ENCODE measurements around the gene HEPACAM. TPM values are rescaled to one million over a fixed set of nuclear protein-coding genes. Genes with fewer than 3 reads are reported as not detected.

Gene HEPACAM
- total RNA-seq, 1 experiment from 2014 or later, result not detected

DNA sequence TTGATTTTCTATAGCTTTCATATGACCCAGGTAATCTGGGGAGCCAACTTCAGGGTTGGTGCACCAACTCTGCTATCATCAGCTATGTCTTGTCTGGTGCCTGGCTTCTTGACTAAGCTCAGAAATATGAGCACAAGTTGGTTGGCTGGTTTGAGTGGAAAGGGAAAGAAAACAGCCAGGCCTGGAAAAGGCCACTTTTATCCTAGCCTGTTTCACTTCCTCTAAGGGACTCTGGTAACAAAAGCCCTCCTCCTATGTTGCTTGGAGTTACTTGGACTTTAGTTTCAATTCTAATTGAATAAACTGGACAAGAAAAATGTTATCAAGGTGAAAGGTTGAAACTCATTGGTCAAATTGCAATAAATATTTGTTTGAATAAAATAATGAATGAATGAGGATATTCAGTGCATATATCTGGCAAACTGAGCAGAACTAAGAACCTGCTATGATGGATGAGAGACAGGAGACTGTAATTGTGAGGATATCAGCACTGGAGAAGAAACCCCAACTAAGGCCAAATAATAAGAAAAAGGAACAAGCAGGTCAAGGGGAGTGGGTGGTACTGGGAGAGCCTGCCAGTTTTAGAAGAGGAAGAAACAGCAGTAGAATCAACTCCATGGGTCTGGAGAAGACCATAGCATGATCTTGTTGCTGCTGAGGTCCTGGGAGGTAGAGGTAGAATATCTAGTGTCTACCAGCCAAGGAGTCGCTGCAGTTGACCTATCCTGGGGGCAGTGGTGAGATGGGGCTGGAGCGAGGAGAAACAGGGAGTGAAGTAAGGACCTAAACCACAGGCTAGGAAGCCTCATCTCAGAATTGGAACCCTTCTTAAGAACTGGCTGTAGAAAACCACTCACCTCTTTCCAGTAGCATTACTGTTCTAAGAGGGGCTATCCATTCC, 46.4 kb downstream of the HEPACAM start:
- Histone ChIP-seq H3K4me3 (ENCODE audit: low read length) (no peak overlapping the region), H3K9me3 (ENCODE audit: low read length) (no peaks in the 10 kb centered on the region), H3K9ac (ENCODE audit: low read length) (no peak overlapping the region), H3K79me2 (ENCODE audit: low read length) (no peaks in the 10 kb centered on the region), H4K20me1 (ENCODE audit: insufficient read depth, low read depth, low read length) (no peaks in the 10 kb centered on the region), H3K9me2 (replicated peaks; ENCODE audit: insufficient read depth, low read length) (no peaks in the 10 kb centered on the region), H3K27ac (ENCODE audit: low read length) (no peak overlapping the region), H3K36me3 (ENCODE audit: insufficient read depth, low read length) (no peaks in the 10 kb centered on the region), H2AFZ (ENCODE audit: low read length) (no peak overlapping the region), H3K4me2 (ENCODE audit: low read depth, low read length, poor library complexity, severe bottlenecking) (no peak overlapping the region), H3K27me3 (ENCODE audit: low read length) (no peaks in the 10 kb centered on the region), H3K4me1 (ENCODE audit: low read length) (no peaks in the 10 kb centered on the region)
- no peak for DNase-seq

DNA sequence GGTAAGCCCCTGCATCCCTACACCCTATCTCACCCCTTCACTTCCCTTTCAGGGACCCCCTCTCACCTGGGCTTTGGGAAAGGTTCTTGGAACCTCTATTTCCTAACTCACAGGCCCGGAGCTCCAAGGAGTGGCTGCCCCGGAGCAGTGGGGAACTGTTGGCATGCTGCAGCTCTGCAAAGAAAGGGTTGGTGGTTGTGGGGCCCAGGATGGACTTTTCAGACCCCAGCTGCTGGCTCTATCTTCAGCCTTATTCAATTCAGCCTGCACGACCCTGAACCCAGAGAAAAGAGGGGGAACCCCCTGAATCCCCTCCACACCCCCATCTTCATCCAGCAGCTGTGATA, 48.2 kb downstream of the HEPACAM start:
- no peaks in the 10 kb centered on the region for H3K9me3 ChIP-seq (ENCODE audit: low read length)
- H2AFZ ChIP-seq (ENCODE audit: low read length), result no peak overlapping the region
- H3K4me2 ChIP-seq (ENCODE audit: low read depth, low read length, poor library complexity, severe bottlenecking), result no peak overlapping the region
- H3K36me3 ChIP-seq (ENCODE audit: insufficient read depth, low read length), result no peaks in the 10 kb centered on the region
- DNase-seq, result no peak
- no peak overlapping the region for H3K9ac ChIP-seq (ENCODE audit: low read length)
- H3K27ac ChIP-seq (ENCODE audit: low read length), result no peak overlapping the region
- H4K20me1 ChIP-seq (ENCODE audit: insufficient read depth, low read depth, low read length), result no peaks in the 10 kb centered on the region
- H3K4me3 ChIP-seq (ENCODE audit: low read length), result no peak overlapping the region
- H3K27me3 ChIP-seq (ENCODE audit: low read length), result no peaks in the 10 kb centered on the region
- H3K9me2 ChIP-seq (replicated peaks; ENCODE audit: insufficient read depth, low read length), result no peaks in the 10 kb centered on the region
- no peaks in the 10 kb centered on the region for H3K79me2 ChIP-seq (ENCODE audit: low read length)
- no peaks in the 10 kb centered on the region for H3K4me1 ChIP-seq (ENCODE audit: low read length)

DNA sequence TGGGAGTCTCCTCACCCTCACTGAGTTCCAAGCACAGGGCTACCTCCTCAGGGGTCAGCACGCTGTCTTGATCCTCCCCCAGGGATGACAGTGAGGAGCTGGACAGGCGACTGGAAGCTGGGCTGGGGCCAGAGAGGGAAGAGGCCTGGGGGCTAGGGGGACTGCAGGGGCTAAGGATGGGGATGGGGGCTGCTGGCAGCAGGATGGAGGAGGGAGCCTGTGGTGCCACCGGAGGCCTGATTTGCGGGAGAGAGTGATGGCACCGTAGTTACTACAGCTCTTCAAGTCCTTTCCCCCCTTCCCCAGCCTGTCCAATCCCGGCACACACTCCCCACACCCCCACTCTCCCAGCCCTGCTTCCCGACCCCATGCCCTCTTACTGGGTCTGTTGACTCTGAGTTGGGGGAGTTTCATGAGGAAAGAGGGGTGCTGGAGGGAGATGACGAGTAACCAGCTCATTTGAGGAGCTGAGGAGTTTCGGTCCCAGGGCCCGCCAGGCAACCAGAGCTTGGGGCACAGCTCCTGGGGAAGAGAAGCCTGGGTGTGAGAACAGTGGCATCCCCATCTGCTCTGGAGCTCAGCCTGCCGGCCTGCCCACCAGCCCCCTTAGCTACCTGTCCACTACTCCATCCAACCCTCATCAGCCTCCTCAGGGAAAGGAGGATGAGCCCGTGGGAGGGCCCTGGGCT, 48.7 kb downstream of the HEPACAM start:
- Histone ChIP-seq H2AFZ (ENCODE audit: low read length) (no peak overlapping the region), H3K9me3 (ENCODE audit: low read length) (no peaks in the 10 kb centered on the region), H3K4me3 (ENCODE audit: low read length) (no peak overlapping the region), H3K9me2 (replicated peaks; ENCODE audit: insufficient read depth, low read length) (no peaks in the 10 kb centered on the region), H3K36me3 (ENCODE audit: insufficient read depth, low read length) (no peaks in the 10 kb centered on the region), H3K27me3 (ENCODE audit: low read length) (no peaks in the 10 kb centered on the region), H3K4me2 (ENCODE audit: low read depth, low read length, poor library complexity, severe bottlenecking) (no peak overlapping the region), H3K79me2 (ENCODE audit: low read length) (no peaks in the 10 kb centered on the region), H3K27ac (ENCODE audit: low read length) (no peak overlapping the region), H3K9ac (ENCODE audit: low read length) (no peak overlapping the region), H3K4me1 (ENCODE audit: low read length) (no peaks in the 10 kb centered on the region), H4K20me1 (ENCODE audit: insufficient read depth, low read depth, low read length) (no peaks in the 10 kb centered on the region)
- no peak for DNase-seq

DNA sequence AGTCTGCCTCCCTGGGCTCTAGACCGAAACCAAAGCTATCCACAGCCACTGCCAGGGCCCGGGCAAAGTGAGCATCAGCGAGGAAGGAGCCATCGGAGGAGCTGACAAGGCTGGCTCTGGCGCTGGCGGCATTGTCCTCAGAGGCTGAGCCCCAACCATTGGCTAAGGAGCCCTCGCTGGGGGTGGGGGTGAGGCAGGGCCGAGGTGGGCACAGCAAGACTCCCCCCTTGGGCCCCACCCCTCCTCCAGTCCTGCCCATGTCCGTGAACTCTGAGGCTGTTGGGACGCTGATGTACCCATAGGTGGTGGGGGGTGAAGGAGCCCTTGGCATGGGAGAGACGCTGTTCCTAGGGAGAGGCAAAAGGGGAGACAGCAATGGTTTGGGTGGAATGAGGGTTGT, 49.4 kb downstream of the HEPACAM start:
- Histone ChIP-seq H3K27ac (ENCODE audit: low read length) (no peak overlapping the region), H3K4me1 (ENCODE audit: low read length) (no peaks in the 10 kb centered on the region), H2AFZ (ENCODE audit: low read length) (no peak overlapping the region), H3K9me3 (ENCODE audit: low read length) (no peaks in the 10 kb centered on the region), H3K4me3 (ENCODE audit: low read length) (no peak overlapping the region), H3K79me2 (ENCODE audit: low read length) (no peaks in the 10 kb centered on the region), H3K36me3 (ENCODE audit: insufficient read depth, low read length) (no peaks in the 10 kb centered on the region), H4K20me1 (ENCODE audit: insufficient read depth, low read depth, low read length) (no peaks in the 10 kb centered on the region), H3K27me3 (ENCODE audit: low read length) (no peaks in the 10 kb centered on the region), H3K9me2 (replicated peaks; ENCODE audit: insufficient read depth, low read length) (no peaks in the 10 kb centered on the region), H3K9ac (ENCODE audit: low read length) (no peak overlapping the region), H3K4me2 (ENCODE audit: low read depth, low read length, poor library complexity, severe bottlenecking) (no peak overlapping the region)
- no peak for DNase-seq

DNA sequence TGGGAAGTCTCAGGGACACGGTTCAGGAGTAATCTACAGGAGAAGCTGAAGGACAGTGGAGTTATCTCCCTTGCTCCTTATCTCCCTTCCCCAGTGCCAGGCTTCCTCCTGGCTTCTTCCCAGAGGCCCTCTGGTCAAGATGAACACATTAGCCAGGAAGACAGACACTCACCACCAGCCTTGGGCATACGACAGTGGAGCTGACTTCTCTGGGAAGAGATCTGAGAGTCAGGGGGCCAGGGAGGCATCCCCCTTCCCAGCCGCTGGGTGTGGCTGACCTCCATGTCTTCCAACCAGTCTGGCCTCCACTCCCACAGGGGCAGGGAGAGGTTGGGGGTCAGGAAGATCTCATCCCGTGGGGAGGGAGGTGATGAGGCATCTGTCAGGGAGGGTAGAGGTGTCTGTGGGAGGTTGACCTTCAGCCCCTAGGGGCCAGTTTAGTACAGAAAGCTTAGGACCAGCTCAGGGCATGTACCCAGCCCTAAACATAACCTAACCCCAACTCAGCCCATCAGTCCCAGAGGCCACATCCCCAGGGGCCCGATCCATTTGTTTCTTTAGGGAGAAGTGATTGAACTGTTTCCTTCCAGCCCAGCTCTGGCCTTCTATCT, 50.9 kb downstream of the HEPACAM start:
- no peaks in the 10 kb centered on the region for H3K9me3 ChIP-seq (ENCODE audit: low read length)
- DNase-seq, result no peak
- H4K20me1 ChIP-seq (ENCODE audit: insufficient read depth, low read depth, low read length), result no peaks in the 10 kb centered on the region
- H3K36me3 ChIP-seq (ENCODE audit: insufficient read depth, low read length), result no peaks in the 10 kb centered on the region
- H3K79me2 ChIP-seq (ENCODE audit: low read length), result no peaks in the 10 kb centered on the region
- H3K9me2 ChIP-seq (replicated peaks; ENCODE audit: insufficient read depth, low read length), result no peaks in the 10 kb centered on the region
- no peak overlapping the region for H3K9ac ChIP-seq (ENCODE audit: low read length)
- no peaks in the 10 kb centered on the region for H3K27me3 ChIP-seq (ENCODE audit: low read length)
- no peak overlapping the region for H3K27ac ChIP-seq (ENCODE audit: low read length)
- no peak overlapping the region for H2AFZ ChIP-seq (ENCODE audit: low read length)
- H3K4me1 ChIP-seq (ENCODE audit: low read length), result no peaks in the 10 kb centered on the region
- H3K4me3 ChIP-seq (ENCODE audit: low read length), result no peak overlapping the region
- H3K4me2 ChIP-seq (ENCODE audit: low read depth, low read length, poor library complexity, severe bottlenecking), result no peak overlapping the region

DNA sequence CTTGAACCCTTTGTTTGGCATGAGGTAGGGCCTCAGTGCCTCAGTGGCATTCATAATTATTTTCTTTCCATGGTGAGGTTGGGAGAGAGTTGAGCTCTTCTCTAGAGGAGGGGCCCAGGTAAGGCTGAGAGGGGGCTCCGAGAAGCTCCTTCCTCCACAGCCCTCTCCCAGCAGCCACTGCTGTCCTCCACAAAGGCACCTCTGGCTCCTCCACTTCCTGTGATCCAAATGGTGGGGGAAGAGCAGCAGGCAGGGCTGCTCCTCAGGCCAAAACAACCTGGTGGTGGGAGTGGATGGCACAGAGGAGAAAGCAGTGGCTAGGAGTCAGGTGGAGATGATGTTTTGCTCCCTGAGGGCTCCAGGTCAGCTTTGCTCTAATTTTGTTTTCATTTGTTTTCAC, 51.5 kb downstream of the HEPACAM start:
- Histone ChIP-seq H3K27ac (ENCODE audit: low read length) (no peak overlapping the region), H3K4me2 (ENCODE audit: low read depth, low read length, poor library complexity, severe bottlenecking) (no peak overlapping the region), H3K4me3 (ENCODE audit: low read length) (no peak overlapping the region), H3K79me2 (ENCODE audit: low read length) (no peaks in the 10 kb centered on the region), H3K9me2 (replicated peaks; ENCODE audit: insufficient read depth, low read length) (no peaks in the 10 kb centered on the region), H3K9ac (ENCODE audit: low read length) (no peak overlapping the region), H3K4me1 (ENCODE audit: low read length) (no peaks in the 10 kb centered on the region), H3K9me3 (ENCODE audit: low read length) (no peaks in the 10 kb centered on the region), H2AFZ (ENCODE audit: low read length) (no peak overlapping the region), H4K20me1 (ENCODE audit: insufficient read depth, low read depth, low read length) (no peaks in the 10 kb centered on the region), H3K36me3 (ENCODE audit: insufficient read depth, low read length) (no peaks in the 10 kb centered on the region), H3K27me3 (ENCODE audit: low read length) (no peaks in the 10 kb centered on the region)
- no peak for DNase-seq

DNA sequence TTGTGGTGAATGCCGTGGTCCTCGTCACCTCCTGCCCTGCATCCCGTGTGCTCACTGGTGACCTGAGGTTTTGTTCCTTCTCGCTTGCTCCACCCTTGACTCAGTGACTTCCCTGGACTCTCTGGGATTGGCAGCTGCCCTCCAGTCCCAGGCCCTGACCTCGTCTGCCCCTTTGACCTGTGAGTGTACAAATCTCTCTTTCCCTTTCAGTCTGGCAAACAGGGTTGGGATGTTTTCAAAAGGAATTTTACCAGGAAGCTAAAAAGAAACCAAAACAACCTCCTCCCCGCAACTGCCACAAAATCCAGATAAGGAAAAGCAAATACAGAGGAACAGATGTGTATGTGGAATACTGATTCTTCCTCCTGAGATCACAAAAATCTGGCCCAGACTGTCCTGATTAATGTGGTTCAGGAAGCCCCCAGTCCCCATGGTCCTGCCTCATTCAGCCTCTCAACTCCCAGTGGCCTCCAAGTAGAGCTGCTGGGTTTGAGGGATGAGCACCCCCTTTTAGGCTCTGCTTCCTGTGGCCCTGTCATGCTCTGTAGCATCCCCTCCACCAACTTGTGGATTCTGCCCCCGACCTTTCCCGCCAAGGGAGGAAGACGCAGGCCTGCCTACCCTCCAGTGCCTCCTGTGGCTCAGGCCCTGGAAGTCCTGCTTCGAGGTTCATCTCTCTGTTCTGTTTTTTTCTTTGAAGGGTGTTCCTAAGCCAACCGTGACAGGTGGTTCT, 53.3 kb downstream of the HEPACAM start:
- Histone ChIP-seq H3K27ac (ENCODE audit: low read length) (no peak overlapping the region), H3K27me3 (ENCODE audit: low read length) (no peaks in the 10 kb centered on the region), H3K4me1 (ENCODE audit: low read length) (no peaks in the 10 kb centered on the region), H4K20me1 (ENCODE audit: insufficient read depth, low read depth, low read length) (no peaks in the 10 kb centered on the region), H3K36me3 (ENCODE audit: insufficient read depth, low read length) (no peaks in the 10 kb centered on the region), H3K4me2 (ENCODE audit: low read depth, low read length, poor library complexity, severe bottlenecking) (no peak overlapping the region), H3K79me2 (ENCODE audit: low read length) (no peaks in the 10 kb centered on the region), H3K9me2 (replicated peaks; ENCODE audit: insufficient read depth, low read length) (no peaks in the 10 kb centered on the region), H3K9ac (ENCODE audit: low read length) (no peak overlapping the region), H3K9me3 (ENCODE audit: low read length) (no peaks in the 10 kb centered on the region), H3K4me3 (ENCODE audit: low read length) (no peak overlapping the region), H2AFZ (ENCODE audit: low read length) (no peak overlapping the region)
- DNase-seq, result no peak

DNA sequence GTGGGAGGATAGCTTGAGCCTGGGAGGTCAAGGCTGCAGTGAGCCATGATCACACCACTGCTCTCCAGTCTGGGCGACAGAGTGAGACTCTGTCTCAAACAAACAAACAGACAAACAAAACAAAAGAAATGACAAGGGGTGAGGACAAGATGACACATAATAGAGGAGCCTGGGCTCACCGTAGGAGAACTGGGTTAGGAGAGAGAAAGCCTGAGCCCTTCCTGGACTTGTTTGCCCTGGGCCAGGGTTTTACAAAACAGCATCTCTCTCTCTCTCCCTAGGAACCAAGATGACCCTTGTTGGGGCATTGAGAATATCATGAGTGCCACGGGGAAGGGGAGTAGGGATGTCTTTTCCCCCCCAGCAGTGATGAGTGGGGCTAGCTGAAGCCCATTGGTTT, 54.9 kb downstream of the HEPACAM start:
- Histone ChIP-seq H3K9me2 (replicated peaks; ENCODE audit: insufficient read depth, low read length) (no peaks in the 10 kb centered on the region), H3K27ac (ENCODE audit: low read length) (no peak overlapping the region), H3K4me2 (ENCODE audit: low read depth, low read length, poor library complexity, severe bottlenecking) (no peak overlapping the region), H3K9me3 (ENCODE audit: low read length) (no peaks in the 10 kb centered on the region), H3K36me3 (ENCODE audit: insufficient read depth, low read length) (no peaks in the 10 kb centered on the region), H3K27me3 (ENCODE audit: low read length) (no peaks in the 10 kb centered on the region), H4K20me1 (ENCODE audit: insufficient read depth, low read depth, low read length) (no peaks in the 10 kb centered on the region), H3K79me2 (ENCODE audit: low read length) (no peaks in the 10 kb centered on the region), H3K4me1 (ENCODE audit: low read length) (peaks cover 5% of the 10 kb centered on the region), H3K9ac (ENCODE audit: low read length) (no peak overlapping the region), H3K4me3 (ENCODE audit: low read length) (no peak overlapping the region), H2AFZ (ENCODE audit: low read length) (no peak overlapping the region)
- no peak for DNase-seq
